Upper lobe of right lung (tissue), 1 donor: ENCODE data around the gene WDR26. TPM values are rescaled to one million over a fixed set of nuclear protein-coding genes. Genes with fewer than 3 reads are reported as not detected.

Experiments
- ATAC-seq: fragments of 200-7000 bp; cut with Tn5 transposase; one replicate; pipeline ENCODE4 v1.9.1; 2020; ENCODE audit warnings: mild to moderate bottlenecking, moderate library complexity
- DNase-seq: peaks from one replicate; pipeline ENCODE4 v3.0.0-alpha.2; 2020
- H3K27ac ChIP-seq: fragments of 200-600 bp; one replicate; pipeline ENCODE4 v1.8.0; 2022
- H3K27me3 ChIP-seq: fragments of 200-600 bp; one replicate; pipeline ENCODE4 v1.8.0; 2022; ENCODE audit warnings: mild to moderate bottlenecking
- H3K36me3 ChIP-seq: fragments of 200-600 bp; one replicate; pipeline ENCODE4 v1.8.0; 2022
- H3K4me1 ChIP-seq: fragments of 200-600 bp; one replicate; pipeline ENCODE4 v1.8.0; 2022
- H3K4me3 ChIP-seq: fragments of 200-600 bp; one replicate; pipeline ENCODE4 v1.8.0; 2022; ENCODE audit warnings: mild to moderate bottlenecking
- H3K9me3 ChIP-seq: fragments of 200-600 bp; one replicate; pipeline ENCODE4 v1.8.0; 2022
- intact Hi-C: fragments of 100-400 bp; cut with DNase I; formaldehyde crosslinking; loops from one replicate; pipeline ENCODE4 v1.11.0; 2022
- total RNA-seq: library from RNA; stranded (reverse); fragmentation: NEBNext Ultra II Directional; extraction: Animal tissue kit (Norgen Biotek cat#: 25700); gene quantifications from one replicate; pipeline ENCODE4 v1.2.1, GENCODE V29; 2021
- TF ChIP-seq, protein P1 (sequence below): fragments of 200-600 bp; IDR thresholded peaks from one replicate; pipeline ENCODE4 v1.8.0; 2022; ENCODE audit warnings: antibody characterized with exemption
- donor health status: DM: no; HTN: yes; CAD: no; lungs with severe emphysema.

The WDR26 gene
- total RNA-seq, 1 donor from 2014 or later, result 96.1 TPM

DNA sequence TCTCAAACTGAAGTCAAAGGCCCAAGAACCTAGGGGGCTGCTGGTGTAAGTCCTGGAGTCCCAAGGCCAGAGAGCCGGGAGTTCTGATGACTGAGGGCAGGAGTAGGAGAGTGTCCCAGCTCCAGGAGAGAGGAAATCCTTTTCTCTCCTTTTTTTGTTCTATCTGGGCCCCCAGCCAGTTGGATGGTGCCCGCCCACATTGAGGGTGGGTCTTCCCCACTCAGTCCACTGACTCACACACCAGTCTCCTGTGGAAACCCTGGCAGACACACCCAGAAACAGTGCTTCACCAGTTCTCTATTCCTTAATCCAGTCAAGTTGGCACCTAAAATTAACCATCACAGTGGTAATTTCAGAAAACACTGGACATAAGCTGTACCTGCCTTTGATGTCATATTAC is 12.7 kb upstream of the WDR26 start:
- intact Hi-C loops, result no loop called here
- no peaks in the 10 kb centered on the region for H3K4me1 ChIP-seq
- no peak overlapping the region for H3K27ac ChIP-seq
- no peaks in the 10 kb centered on the region for H3K27me3 ChIP-seq
- H3K9me3 ChIP-seq, result no peaks in the 10 kb centered on the region
- TF ChIP-seq, protein P1, sequence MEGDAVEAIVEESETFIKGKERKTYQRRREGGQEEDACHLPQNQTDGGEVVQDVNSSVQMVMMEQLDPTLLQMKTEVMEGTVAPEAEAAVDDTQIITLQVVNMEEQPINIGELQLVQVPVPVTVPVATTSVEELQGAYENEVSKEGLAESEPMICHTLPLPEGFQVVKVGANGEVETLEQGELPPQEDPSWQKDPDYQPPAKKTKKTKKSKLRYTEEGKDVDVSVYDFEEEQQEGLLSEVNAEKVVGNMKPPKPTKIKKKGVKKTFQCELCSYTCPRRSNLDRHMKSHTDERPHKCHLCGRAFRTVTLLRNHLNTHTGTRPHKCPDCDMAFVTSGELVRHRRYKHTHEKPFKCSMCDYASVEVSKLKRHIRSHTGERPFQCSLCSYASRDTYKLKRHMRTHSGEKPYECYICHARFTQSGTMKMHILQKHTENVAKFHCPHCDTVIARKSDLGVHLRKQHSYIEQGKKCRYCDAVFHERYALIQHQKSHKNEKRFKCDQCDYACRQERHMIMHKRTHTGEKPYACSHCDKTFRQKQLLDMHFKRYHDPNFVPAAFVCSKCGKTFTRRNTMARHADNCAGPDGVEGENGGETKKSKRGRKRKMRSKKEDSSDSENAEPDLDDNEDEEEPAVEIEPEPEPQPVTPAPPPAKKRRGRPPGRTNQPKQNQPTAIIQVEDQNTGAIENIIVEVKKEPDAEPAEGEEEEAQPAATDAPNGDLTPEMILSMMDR, result no peak
- no peaks in the 10 kb centered on the region for H3K36me3 ChIP-seq
- DNase-seq, result no peak
- ATAC-seq, result peak; percentile 74
- H3K4me3 ChIP-seq, result no peak overlapping the region

- peaks cover 4% of the 10 kb centered on the region for H3K36me3 ChIP-seq
- intact Hi-C loops, result no loop called here
- peak overlapping the region; percentile 1 for H3K27ac ChIP-seq
- no peak overlapping the region for H3K4me3 ChIP-seq
- ATAC-seq (peak; percentile 85), DNase-seq (no peak)
- no peaks in the 10 kb centered on the region for H3K27me3 ChIP-seq
- TF ChIP-seq, protein P1, result no peak
- H3K9me3 ChIP-seq, result no peaks in the 10 kb centered on the region
- peaks cover 12% of the 10 kb centered on the region for H3K4me1 ChIP-seq
These were observed 4.4 kb upstream of the WDR26 start for GRCh38 chr1:224438989-224439388.

DNA sequence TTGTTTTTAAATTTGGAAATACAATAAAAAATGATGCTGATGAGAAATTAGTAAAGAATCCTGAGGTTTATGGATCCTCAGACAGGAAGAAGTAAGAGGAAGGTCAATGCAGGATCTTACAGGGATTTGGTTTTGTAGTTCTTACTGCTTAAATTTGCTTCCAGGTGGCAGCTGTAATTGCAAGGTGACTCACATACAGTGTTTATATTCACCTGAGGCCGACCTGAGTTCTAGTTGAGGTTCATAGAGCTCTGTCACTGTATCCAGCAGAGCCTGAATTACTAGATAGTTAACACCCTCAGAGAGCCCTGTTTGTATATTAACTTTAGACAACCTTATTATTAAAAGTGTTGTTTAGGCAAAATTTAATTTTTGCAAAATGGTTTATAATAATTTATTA is 1.4 kb upstream of the WDR26 start:
- no peak for ATAC-seq
- Histone ChIP-seq H3K9me3 (no peaks in the 10 kb centered on the region), H3K4me1 (peaks cover 26% of the 10 kb centered on the region), H3K27ac (peak overlapping the region; percentile 98), H3K36me3 (peaks cover 11% of the 10 kb centered on the region), H3K27me3 (no peaks in the 10 kb centered on the region), H3K4me3 (no peak overlapping the region)
- intact Hi-C loops, result no loop called here
- TF ChIP-seq, protein P1, result no peak
- no peak for DNase-seq

DNA sequence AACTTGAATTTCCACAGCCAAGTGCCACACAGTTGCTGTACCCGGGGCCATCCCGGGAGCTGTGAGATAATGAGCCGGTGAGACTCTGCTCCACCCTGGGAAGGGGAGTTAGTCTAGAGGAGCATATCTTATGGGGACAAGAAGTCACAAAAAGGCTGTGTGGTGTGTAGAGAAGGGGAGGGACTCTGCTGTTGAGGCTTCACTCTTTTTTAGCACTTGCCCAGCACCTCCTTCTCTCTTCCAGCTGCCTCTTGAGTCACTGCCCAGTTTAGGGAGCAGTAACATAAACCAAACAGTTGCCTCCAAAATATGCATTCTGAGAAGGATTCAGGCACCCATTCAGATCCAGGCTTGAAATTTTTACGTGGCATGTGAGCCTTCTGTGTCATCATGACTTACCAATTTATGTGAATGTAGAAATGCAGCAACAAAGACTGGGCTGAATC is 744 bp upstream of the WDR26 start:
- H3K27ac ChIP-seq, result peak overlapping the region; percentile 98
- TF ChIP-seq, protein P1, result no peak
- H3K4me3 ChIP-seq, result peak overlapping the region; percentile 86
- peak; percentile 14 for ATAC-seq
- H3K36me3 ChIP-seq, result peaks cover 12% of the 10 kb centered on the region
- no peaks in the 10 kb centered on the region for H3K27me3 ChIP-seq
- H3K9me3 ChIP-seq, result no peaks in the 10 kb centered on the region
- intact Hi-C loops, result no loop called here
- peaks cover 32% of the 10 kb centered on the region for H3K4me1 ChIP-seq
- DNase-seq, result no peak

DNA sequence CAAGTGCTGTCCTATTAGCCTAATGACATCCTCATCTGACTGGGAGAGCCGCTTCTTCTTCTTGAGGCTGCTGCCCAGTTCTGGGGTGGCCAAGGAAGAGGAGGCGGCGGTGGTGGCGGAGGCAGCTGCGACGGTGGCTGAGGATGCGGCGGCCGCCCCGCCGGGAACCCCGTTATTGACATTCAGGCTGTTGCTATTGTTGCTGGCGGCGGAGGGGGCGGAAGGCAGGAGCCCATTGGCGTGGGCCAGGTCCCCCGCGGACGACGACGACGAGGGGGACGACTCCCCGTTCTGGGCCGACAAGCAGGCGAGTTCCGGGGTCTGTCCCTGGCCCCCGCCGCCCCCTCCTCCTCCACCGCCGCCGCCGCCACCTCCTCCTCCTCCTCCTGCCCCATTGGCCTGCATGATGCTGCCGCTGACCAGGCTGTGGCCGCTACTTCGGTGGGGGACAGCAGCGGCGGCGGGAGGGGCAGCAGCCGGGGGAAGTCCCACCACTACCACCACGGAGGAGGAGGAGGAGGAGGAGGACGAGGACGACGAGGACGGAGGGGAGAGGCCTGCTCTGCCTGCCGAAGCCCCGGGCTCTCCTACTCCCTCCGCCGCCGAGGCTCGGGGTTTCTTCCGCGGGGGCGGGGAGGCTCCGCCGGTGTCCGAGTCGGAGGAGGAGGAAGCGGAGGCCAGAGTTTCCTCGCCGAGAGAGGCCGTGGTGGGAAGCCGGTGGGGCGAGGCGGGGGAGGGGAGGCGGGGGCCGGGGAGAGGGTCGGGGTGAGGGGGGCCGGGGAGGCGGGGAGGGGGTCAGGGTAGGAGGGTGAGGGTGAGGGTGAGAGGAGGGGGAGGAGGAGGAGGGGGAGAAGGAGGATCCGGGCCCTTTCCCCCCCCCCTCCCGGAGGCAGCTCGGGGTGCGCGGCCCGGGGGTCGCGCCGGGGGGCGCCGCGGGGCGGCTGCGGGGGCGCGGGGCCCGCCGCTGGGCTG is 610 bp downstream of the WDR26 start:
- Histone ChIP-seq H3K27me3 (no peaks in the 10 kb centered on the region), H3K27ac (peak overlapping the region; percentile 98), H3K4me3 (peak overlapping the region; percentile 86), H3K9me3 (no peaks in the 10 kb centered on the region), H3K4me1 (peaks cover 44% of the 10 kb centered on the region), H3K36me3 (peaks cover 17% of the 10 kb centered on the region)
- DNase-seq, result peak; percentile 78
- TF ChIP-seq, protein P1, result no peak
- intact Hi-C loops, result no loop called here
- peak; percentile 56 for ATAC-seq
